Kidney epithelial cell (primary cell): ENCODE measurements around the gene SHISAL2B. TPM values are rescaled to one million over a fixed set of nuclear protein-coding genes. Genes with fewer than 3 reads are reported as not detected.
"Not testable (repeated sequence)": the region's sequence is repeated elsewhere in the genome, so short reads cannot be mapped to it uniquely, and the experiment has no call there.

Source experiments
- DNase-seq: peaks from one replicate; pipeline ENCODE4 v3.0.0-alpha.2; 2010; ENCODE audit warnings: low read depth
- H3K27me3 ChIP-seq: 2 replicates; pipeline ENCODE4 v1.6.0; 2011; ENCODE audit warnings: low read length; ENCODE audit not compliant: control insufficient read depth, insufficient read depth
- H3K36me3 ChIP-seq: 2 replicates; pipeline ENCODE4 v1.5.1; 2011; ENCODE audit warnings: low read length; ENCODE audit not compliant: control insufficient read depth, insufficient read depth
- H3K4me3 ChIP-seq: 2 replicates; pipeline ENCODE4 v1.5.1; 2011; ENCODE audit warnings: low read depth, mild to moderate bottlenecking, control low read depth, low read length
- CTCF ChIP-seq: IDR thresholded peaks from 2 replicates; pipeline ENCODE4 v1.5.1; 2011; ENCODE audit warnings: mild to moderate bottlenecking, moderate library complexity, low read length, control low read depth, inconsistent platforms; ENCODE audit not compliant: insufficient read depth, poor library complexity, severe bottlenecking
- total RNA-seq: library from RNA; depleted of rRNA; stranded (reverse); fragments of >200 nt; gene quantifications from 2 replicates; pipeline ENCODE4 v1.2.3, GENCODE V29; 2015

The SHISAL2B gene
- total RNA-seq, 1 donor from 2014 or later, result not detected

- H3K27me3 ChIP-seq, result no peaks in the 10 kb centered on the region
- no peaks in the 10 kb centered on the region for H3K36me3 ChIP-seq
- TF ChIP-seq CTCF, result no peak
- DNase-seq, result no peak
- no peak overlapping the region for H3K4me3 ChIP-seq
Measured at GRCh38 chr5:64654561-64654938, 35.8 kb upstream of the SHISAL2B start.

DNA sequence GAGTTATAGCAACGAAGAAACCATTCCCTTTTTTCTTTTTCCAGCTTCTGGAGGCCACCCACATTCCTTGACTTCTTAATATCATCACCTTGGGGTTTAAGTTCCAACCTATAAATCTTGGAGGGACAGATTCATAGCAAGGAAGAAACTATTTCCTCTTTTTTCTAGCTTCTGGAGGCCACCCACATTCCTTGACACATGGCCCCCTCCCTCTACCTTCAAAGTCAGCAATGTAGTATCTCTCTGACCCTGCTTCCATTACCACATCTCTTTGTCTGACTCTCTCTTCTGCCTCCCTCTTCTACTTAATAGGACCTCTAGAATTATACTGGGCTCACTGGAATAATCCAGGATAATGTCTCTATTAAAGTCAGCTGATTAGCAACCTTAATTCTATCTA lies 34.7 kb upstream of the SHISAL2B start:
- DNase-seq, result no peak
- no peaks in the 10 kb centered on the region for H3K27me3 ChIP-seq
- TF ChIP-seq CTCF, result no peak
- H3K36me3 ChIP-seq, result no peaks in the 10 kb centered on the region
- H3K4me3 ChIP-seq, result no peak overlapping the region

- H3K27me3 ChIP-seq, result no peaks in the 10 kb centered on the region
- no peak for DNase-seq
- no peaks in the 10 kb centered on the region for H3K36me3 ChIP-seq
- no peak for TF ChIP-seq CTCF
- H3K4me3 ChIP-seq, result no peak overlapping the region
Measured at GRCh38 chr5:64659289-64659688, 31.0 kb upstream of the SHISAL2B start.

DNA sequence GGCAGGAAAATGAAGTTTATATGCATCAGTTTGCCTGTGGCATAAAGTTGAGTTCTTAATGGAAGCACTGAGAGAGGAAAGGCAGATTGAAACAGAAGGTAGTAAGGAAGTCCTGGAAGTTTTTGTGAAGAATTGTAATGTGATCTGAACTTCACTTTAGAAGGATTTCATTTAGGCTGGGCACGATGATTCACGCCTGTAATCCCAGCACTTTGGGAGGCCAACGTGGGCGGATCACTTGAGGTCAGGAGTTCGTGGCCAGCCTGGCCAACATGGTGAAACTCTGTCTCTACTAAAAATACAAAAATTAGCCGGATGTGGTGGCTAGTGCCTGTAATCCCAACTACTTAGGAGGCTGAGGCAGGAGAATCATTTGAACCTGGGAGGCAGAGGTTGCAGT lies 27.1 kb upstream of the SHISAL2B start:
- H3K27me3 ChIP-seq, H3K4me3 ChIP-seq, DNase-seq, H3K36me3 ChIP-seq: not testable (repeated sequence)

DNA sequence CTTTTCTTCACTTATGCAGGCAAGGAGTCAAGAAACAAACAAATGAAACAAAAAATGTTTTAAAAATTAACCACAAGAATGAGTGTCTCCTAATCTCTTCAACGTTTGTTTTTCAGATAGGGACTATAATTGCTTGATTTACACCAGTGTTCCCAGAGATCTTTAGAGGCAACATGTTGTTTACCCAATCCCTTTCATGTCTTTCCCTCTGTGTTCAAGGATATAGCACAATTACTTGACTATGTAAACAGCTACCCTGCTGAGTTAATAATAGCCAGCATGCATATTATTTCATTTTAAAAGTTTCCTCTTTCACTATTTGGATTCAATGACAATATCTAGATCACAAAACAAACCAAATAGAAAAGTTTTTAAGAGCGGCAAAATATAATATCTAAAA lies 25.1 kb upstream of the SHISAL2B start:
- Histone ChIP-seq H3K36me3 (no peaks in the 10 kb centered on the region), H3K4me3 (no peak overlapping the region), H3K27me3 (no peaks in the 10 kb centered on the region)
- DNase-seq, result no peak
- TF ChIP-seq CTCF, result no peak

DNA sequence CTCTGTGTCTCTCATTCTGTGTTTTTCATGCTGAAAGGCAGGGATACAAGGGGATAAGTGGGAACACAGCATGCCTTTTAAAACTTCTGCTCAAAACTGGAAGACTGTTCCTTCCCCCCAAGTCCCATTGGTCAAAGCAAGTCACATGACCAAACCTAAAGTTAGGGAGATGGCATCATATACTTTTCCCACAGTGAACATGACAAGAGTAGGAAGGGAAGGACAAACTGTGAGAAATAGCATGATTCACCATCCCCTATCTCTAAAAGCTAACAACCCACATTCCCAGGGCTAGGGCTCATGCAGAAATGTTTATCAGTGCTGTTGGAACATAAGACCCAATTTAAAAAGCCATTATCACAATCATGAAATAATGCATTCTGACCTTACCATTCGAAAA lies 24.2 kb upstream of the SHISAL2B start:
- Histone ChIP-seq H3K27me3 (no peaks in the 10 kb centered on the region), H3K36me3 (no peaks in the 10 kb centered on the region), H3K4me3 (no peak overlapping the region)
- TF ChIP-seq CTCF, result no peak
- DNase-seq, result no peak
